Brain pericyte (primary cell): ENCODE measurements around the gene FURIN.
A peak's percentile ranks its signal among the peaks of the same experiment; 100 is the strongest.
"Not testable (repeated sequence)": the region's sequence is repeated elsewhere in the genome, so short reads cannot be mapped to it uniquely, and the experiment has no call there.

Source experiments
- DNase-seq: peaks from one replicate; pipeline ENCODE4 v3.0.0-alpha.2; 2012; ENCODE audit warnings: low read depth, low spot score

The FURIN gene

DNA sequence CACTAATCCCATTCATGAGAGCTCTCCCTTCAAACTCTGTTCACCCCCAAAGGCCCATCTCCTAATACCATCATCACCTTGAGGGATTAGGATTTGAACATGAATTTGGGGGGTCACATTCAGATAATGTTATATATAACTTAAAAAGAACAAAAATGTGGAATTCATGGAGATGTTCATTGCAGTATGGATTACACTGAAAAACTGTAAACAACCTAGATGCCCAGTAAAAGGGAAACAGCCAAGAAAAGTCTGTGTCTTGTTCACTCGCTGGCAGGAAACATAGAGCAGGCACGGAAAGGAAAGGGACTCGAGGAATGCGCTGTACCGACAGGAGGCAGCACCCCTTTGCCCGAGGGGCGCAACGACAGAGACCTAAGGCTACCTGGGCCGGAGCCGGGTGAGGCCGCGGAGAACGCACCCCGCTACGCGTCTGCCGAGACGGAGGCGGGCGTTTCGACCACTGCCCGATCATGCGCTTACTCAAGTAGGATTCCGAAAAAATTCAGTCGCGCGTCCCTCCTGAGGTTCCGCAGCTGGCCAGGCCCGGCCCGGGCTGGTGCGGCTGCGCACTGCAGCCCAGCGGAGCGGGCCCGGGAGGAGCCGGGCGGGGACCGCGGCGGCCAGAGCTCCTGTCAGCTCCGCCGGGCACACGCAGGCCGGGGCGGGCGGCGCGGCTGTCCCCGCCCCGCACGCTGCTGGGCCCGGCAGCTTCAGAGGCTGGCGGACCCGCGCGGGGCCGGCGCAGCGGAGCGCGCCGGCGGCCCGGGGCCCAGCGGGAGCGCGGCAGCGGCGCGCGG is 33.9 kb downstream of the FURIN start:
- DNase-seq, result peak; percentile 36

DNA sequence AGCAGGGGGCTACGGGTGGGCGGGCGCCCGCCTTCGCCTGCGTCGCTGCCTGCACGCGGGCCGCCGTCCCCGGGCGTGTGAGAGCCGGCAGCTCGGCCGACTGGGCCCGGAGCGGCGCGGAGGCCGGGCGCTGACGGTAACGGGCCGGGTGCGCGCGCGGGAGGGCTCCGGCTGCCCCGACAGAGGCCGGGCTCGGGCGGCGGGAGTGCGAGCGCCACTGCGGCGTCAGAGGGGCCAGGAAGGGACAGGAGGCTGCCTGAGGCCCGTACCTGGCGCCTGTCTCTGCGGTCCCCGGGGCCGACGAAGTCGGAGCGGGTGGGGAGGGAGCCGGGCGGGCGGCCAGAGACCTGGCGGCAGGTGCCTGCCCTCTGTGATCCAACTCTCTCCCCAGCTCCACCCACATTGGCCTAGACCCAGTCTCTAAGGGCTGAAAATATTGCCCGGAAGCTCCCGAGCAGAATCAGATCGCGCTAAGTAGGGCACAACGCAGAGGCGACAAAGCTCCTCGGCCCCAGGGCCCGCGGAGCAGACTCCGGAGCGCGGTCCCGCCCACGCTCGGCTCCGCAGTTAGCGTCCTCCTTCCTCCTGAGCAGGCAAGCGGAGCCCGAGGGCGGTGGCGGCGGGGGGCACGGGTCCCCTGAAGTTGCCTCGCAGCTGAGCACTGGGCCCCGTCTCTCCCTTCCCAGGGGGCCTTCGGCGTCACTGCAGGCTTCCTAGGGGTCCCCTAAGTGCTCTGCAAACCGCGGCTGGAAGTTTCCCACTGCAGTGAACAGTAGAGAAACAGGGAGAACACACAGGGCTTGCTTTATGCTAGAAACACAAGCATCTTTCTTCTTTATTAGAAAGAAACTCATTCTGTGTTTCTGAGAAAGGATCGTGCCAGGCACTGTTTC is 34.7 kb downstream of the FURIN start, which contains the start of gene MAN2A2:
Gene MAN2A2, plus strand, starts transcription at position 463 of the 893 bp plus-strand sequence. CDS start 906 bp downstream, outside the sequence.
- no peak for DNase-seq

DNA sequence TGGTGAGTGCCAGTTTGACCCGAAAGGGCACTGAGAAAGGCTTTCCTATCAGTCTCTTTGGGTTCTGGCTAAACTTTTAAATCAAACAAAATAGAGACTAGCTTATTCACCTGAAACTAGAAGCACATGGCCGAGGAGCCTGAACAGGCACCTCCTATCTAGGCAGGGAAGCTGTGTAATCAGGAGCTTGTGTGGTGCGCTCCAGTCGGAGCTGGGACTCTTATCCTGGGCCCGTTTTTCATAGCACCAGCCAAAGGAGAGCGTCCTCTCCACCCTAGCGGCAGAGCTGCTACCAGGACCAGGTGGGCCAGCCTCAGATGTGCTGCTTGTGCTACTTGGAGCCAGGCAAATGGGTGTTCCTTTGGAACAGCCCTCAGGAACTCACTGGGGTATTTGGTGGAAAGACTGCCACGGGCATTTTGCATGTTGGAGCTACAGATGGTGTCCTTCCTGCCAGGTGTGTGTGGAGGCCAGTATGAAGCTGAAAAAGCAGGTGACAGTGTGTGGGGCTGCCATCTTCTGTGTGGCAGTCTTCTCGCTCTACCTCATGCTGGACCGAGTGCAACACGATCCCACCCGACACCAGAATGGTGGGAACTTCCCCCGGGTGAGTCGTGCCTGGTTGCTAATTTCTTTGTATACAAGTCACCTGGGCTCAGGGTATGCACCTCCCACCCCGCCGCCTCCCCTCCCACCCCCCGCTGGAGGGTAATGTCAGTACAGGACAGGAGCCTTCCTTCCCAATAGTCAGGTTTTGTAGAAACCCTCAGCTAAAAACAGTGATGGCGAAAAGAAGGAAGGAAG is 35.5 kb downstream of the FURIN start:
- DNase-seq, result no peak

DNA sequence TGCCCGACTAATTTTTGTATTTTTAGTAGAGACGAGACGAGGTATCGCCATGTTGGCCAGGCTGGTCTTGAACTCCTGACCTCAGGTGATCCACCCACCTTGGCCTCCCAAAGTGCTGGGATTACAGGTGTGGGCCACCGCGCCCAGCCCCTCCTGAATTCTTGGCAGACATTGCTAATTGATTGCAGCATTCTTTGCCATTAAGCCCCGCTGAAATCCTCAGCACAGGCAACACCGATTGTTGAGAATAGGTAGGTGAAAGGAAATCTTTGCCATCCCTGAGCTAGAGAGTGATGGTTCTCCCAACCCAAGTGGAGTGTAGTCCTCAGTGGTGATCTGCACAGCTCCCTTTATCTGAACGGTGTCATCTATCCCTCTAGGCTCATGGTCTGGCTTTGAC is 36.4 kb downstream of the FURIN start:
- DNase-seq, result no peak

DNA sequence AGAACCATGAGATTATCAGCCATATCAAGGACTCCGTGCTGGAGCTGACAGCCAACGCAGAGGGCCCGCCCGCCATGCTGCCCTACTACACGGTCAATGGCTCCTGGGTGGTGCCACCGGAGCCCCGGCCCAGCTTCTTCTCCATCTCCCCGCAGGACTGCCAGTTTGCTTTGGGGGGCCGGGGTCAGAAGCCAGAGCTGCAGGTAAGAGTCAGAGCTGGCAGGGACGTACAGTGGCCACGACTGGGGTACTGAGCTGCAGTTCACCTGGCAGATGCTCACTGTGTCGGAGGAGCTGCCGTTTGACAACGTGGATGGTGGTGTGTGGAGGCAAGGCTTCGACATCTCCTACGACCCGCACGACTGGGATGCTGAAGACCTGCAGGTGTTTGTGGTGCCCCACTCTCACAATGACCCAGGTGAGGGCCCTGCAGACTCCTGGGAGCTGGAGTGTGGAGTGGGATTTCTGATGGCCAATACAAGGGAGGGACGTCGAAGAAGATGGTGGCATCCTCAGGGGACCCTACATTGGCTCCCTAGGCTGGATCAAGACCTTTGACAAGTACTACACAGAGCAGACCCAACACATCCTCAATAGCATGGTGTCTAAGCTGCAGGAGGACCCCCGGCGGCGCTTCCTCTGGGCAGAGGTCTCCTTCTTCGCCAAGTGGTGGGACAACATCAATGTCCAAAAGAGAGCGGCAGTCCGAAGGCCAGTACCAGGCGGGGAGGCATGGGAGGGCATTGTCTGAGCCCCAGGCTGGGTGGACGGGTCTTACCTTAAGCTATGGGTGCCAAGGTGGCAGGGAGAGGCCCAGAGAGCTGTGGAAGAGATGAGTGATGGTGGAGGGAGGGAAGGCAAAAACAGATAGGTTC is 37.2 kb downstream of the FURIN start:
- DNase-seq, result no peak

DNA sequence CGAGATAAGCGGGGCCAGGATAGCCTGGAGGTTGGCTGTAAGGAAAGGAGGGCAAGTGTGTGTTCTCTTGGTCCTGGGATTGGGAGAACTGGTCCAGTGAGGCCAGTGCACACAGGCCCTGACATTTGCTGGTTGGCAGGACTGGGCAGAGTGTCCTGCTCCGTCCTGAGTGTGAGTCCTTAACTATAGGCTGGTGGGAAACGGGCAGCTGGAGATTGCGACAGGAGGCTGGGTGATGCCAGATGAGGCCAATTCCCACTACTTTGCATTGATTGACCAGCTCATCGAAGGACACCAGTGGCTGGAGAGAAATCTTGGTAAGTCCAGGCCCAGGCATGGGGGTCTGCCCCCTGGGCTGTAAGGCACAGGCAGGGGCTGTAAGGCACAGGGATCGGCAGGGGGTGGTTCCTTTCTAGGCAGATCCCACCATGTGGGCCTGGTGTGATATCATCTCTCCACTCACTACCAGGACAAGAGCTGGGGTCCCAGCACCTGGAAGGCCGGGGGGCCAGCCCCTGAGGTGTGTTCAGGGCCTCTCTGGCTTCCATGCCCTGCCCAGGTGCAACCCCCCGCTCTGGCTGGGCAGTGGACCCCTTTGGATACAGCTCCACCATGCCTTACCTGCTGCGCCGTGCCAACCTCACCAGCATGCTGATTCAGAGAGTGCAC is 37.9 kb downstream of the FURIN start:
- no peak for DNase-seq

DNA sequence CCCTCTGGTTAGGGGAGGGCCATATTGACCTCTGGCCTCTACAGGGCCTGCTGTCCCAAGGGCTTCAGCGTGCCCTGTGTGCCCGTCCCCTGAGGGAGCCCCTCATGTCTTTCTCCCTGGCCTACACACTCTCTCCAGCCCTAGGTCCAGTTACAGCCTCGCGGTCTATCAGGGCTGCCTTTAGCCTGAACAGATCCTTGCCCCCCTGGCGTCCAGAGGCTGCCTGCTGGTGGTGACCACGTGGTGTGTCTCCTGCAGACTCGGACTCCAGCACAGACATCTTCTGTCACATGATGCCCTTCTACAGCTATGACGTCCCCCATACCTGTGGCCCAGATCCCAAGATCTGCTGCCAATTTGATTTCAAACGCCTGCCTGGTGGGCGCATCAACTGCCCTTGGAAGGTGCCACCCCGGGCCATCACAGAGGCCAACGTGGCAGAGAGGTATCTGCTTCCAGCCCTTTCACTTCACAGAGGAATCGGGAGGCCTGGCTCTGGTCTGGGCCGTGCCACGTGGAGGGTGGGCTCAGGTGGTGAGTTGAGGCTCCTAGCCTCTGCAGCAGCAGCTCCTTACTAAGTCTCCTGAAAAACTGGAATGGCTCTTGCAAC is 38.8 kb downstream of the FURIN start:
- no peak for DNase-seq

DNA sequence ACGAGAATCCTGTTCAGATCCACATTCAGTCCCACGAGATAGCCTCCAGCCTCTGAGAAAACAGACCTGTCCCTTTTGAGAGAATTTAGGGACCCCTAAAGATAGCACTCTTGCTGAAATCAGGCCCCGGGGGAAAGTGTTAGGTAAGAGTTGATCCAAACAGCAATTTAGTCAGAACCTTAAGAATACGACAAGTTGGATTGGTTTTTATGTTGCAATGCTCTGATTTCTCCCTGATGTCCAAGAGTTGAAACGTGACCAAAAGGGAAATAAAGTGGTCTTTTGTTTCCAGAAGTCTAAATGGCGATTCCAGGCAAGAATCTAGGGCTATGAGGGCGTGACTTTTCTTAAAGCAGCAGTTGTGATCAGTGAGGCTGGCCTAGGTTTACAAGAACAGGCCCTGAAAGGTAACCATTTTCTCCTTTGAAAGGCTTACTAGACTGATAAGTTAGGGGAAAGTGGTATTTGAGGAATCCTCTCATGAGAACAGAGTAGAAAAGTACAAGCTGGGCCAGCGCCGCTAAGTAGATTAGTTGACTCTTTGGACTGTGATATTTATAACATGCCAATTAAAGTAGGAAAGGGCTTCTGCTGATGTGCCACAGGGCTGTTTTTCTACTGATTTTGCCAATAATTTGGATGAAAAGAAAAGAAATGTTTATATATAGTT is 39.6 kb downstream of the FURIN start:
- no peak for DNase-seq

DNA sequence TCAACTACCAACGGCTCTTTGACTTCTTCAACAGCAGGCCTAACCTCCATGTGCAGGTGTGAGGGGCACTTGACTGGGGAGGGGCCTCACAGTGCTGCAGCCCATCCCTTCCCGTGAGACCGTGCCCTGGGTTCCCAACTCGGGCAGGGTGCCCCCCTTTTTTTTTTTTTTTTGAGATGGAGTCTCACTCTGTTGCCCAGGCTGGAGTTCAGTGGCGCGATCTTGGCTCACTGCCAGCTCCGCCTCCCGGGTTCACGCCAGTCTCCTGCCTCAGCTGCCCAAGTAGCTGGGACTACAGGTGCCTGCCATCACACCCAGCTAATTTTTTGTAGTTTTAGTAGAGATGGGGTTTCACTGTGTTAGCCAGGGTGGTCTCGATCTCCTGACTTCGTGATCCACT is 41.1 kb downstream of the FURIN start:
- not testable (repeated sequence) for DNase-seq

DNA sequence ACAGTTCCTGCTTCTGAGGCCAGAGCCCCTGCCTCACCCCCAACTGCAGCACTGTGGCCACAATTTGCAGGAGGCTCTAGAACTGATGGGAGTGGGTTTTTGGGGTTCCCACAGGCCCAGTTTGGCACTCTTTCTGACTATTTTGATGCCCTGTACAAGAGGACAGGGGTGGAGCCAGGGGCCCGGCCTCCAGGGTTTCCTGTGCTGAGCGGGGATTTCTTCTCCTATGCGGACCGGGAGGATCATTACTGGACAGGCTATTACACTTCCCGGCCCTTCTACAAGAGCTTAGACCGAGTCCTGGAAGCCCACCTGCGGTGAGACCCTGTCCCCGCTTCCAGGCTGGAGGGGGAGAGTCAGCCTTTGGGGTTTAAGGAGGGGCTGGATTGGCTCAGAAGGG is 41.6 kb downstream of the FURIN start:
- DNase-seq, result no peak

DNA sequence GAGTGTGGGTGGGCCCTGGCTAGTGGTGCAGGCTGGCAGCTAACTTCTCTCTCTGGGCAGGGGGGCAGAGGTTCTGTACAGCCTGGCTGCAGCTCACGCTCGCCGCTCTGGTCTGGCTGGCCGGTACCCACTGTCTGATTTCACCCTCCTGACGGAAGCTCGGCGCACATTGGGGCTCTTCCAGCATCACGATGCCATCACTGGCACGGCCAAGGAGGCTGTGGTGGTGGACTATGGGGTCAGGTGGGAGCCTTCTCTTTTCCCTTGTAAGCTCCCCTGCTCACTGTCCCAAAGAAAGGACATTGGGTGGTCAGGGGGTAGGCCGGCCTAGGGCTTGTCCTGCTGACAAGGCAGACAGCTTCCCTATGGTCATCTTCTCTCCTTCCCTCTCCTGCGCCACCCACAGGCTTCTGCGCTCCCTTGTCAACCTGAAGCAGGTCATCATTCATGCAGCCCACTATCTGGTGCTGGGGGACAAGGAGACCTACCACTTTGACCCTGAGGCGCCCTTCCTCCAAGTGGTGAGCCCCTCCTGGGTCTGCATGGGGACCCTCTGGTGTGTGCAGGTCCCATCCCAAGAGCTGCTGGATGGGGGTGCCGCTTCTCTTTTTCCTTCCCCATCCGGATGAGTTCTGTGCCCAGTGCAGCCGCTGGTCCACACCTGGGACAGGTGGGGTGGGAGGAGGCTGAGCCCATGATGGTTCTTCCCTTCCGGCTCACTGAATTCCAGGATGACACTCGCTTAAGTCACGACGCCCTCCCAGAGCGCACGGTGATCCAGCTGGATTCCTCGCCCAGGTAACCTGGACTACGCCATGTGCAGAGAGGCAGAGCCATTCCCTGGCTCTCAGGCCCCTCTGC is 42.3 kb downstream of the FURIN start:
- no peak for DNase-seq

DNA sequence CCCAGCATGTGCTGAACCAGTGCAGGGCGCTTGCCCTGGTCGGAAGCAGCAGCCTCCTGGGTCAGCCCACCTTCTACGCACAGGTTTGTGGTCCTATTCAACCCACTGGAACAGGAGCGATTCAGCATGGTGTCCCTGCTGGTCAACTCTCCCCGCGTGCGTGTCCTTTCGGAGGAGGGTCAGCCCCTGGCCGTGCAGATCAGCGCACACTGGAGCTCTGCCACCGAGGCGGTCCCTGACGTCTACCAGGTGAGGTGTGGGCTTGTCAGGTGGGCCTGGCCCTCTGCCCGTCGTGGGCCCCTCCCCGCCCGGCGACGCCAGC is 42.9 kb downstream of the FURIN start:
- no peak for DNase-seq

DNA sequence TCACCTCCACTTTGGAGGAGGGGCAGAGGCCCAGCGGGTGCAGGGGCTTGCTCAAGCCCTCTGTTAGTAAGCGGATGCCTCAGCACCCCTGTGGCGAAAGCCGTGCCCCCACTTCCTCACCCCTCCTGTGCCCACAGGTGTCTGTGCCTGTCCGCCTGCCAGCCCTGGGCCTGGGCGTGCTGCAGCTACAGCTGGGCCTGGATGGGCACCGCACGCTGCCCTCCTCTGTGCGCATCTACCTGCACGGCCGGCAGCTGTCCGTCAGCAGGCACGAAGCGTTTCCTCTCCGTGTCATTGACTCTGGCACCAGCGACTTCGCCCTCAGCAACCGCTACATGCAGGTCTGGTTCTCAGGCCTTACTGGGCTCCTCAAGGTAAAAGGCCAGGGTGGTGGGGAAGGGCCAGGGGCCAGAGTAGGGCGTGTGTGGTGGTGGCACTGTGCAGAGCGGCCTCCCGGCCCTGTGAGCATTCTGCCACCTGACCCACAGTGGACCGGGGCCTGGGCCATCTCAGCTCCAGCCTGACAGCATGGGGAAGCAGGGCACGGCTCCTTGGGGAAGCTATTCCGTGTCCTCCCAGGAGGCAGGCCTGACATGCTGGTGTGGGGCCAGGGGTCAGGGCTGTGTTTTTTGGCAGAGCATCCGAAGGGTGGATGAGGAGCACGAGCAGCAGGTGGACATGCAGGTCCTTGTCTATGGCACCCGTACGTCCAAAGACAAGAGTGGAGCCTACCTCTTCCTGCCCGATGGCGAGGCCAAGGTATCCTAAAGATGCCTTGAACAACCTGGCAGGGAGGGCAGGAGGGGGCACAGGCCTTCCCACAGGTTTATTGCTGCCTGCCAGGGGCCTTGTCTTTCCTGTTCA is 43.8 kb downstream of the FURIN start:
- DNase-seq, result no peak

DNA sequence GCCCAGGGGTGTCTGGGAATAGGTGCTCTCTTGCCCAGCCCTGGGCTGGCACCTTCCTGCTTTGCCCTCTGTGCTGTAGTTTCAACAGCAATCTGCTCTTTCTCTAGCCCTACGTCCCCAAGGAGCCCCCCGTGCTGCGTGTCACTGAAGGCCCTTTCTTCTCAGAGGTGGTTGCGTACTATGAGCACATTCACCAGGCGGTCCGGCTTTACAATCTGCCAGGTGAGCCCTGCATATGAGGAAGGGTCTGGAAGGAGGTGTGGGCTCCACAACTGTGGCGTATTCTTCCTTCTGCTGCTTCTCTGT is 44.3 kb downstream of the FURIN start:
- no peak for DNase-seq

DNA sequence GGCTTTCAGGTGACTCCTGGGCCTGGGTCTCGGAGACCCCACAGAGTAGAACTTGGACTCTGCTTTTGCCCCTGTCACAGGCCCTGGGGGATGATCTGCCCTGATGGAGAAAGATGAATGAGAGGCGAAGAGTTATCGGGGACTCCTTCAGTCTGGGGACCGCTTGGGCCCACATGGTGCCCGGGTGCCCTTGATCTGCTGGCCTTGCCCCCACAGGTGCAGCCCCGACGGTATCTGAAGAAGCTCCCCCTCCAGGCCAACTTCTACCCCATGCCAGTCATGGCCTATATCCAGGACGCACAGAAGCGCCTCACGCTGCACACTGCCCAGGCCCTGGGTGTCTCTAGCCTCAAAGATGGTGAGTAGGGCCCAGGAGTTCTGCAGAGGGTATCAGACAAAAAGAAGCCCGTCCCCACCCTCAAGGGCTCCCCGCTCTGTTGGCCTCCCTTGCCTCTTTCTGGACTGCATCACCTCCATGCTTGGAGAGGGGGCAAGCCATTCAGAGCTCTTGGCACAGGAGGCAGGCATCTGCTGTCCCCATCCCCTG is 45.1 kb downstream of the FURIN start:
- DNase-seq, result no peak

DNA sequence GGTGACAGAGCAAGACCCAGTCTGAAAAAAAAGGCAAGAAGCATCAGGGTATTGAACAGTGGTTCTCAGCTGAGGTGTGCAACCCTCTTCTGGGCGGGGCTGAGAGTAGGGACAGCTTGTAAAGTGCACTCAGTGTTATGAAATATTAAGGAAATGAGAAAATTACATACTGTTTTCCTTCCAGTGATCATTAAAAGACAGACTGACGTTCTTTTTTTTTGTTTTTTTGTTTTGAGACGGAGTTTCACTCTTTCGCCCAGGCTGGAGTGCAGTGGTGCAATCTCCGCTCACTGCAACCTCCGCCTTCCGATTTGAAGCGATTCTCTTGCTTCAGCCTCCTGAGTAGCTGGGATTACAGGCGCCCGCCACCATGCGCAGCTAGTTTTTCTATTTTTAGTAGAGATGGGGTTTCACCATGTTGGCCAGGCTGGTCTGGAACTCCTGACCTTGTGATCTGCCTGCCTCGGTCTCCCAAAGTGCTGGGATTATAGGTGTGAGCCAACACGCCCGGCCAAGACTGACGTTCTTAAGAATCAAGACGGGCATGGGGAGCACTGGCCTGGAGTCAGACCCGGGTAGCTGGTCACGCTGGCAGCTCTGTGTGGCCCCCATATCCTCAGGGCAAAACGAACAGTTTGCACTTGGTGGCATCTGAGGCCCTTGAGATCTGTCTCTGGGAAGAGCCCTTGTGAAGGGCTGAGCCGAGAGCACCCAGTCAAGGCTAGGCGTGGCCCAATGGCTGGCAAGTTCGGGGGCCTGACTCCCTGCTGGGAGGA is 46.1 kb downstream of the FURIN start:
- no peak for DNase-seq
